ENCODE data around the gene ICAM1.

Gene ICAM1

DNA sequence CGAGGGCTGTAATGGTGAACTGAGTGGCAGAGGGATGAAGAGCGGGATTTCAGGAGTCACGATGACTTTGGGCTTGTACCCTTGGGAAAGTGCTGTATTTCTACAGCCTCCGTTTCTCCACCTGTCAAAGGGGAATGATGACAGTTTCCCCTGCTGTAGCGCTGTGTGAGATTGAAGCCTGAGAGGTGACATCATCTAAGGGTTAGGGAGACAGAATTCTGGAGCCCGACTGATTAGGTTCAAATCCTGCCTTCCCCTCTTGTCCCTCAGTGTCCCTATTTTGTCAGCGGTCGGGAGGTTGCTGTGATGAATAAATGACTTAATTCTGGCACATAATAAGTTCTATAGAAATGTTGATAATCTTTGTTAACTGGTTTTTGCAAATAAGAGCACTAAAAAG lies 18.2 kb upstream of the ICAM1 start:
- Histone ChIP-seq H2AFZ (ENCODE audit: low read depth, low read length) (peak overlapping the region; percentile 79), H3K4me3 (ENCODE audit: low read length) (peak overlapping the region; percentile 73), H3K27me3 (ENCODE audit: insufficient read depth, low read length) (no peaks in the 10 kb centered on the region), H3K4me1 (ENCODE audit: insufficient read depth, low read length) (peaks cover 6% of the 10 kb centered on the region), H3K9me3 (ENCODE audit: low read length) (no peaks in the 10 kb centered on the region), H3K36me3 (ENCODE audit: insufficient read depth, low read length) (peaks cover 33% of the 10 kb centered on the region)

GRCh38 chr19:10254244-10254643 lies 16.7 kb upstream of the ICAM1 start:
- Histone ChIP-seq H3K36me3 (ENCODE audit: insufficient read depth, low read length) (peaks cover 42% of the 10 kb centered on the region), H3K9me3 (ENCODE audit: low read length) (no peaks in the 10 kb centered on the region), H3K27me3 (ENCODE audit: insufficient read depth, low read length) (no peaks in the 10 kb centered on the region), H3K4me1 (ENCODE audit: insufficient read depth, low read length) (peaks cover 8% of the 10 kb centered on the region), H3K4me3 (ENCODE audit: low read length) (no peak overlapping the region), H2AFZ (ENCODE audit: low read depth, low read length) (no peak overlapping the region)

- Histone ChIP-seq H3K4me1 (ENCODE audit: insufficient read depth, low read length) (peaks cover 8% of the 10 kb centered on the region), H2AFZ (ENCODE audit: low read depth, low read length) (no peak overlapping the region), H3K4me3 (ENCODE audit: low read length) (no peak overlapping the region), H3K36me3 (ENCODE audit: insufficient read depth, low read length) (peaks cover 44% of the 10 kb centered on the region), H3K9me3 (ENCODE audit: low read length) (no peaks in the 10 kb centered on the region), H3K27me3 (ENCODE audit: insufficient read depth, low read length) (no peaks in the 10 kb centered on the region)
These were observed 15.6 kb upstream of the ICAM1 start for GRCh38 chr19:10255358-10255757.

DNA sequence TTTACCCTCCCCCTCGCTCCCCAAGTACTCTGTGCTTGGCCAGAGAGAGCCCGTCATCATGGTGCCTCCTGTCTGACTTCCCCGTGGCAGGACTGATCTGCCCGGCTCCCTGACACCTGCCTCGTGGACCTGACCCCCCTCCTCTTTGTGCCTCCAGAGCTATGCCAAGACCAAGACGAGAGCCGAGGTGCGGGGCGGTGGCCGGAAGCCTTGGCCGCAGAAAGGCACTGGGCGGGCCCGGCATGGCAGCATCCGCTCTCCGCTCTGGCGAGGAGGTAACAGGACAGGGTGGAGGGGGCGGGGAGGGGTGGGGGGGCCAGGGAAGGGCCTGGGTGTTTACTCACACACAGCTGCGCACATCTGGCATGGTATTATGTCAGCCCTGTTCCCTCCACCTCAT lies 14.4 kb upstream of the ICAM1 start:
- no peak overlapping the region for H3K4me3 ChIP-seq (ENCODE audit: low read length)

DNA sequence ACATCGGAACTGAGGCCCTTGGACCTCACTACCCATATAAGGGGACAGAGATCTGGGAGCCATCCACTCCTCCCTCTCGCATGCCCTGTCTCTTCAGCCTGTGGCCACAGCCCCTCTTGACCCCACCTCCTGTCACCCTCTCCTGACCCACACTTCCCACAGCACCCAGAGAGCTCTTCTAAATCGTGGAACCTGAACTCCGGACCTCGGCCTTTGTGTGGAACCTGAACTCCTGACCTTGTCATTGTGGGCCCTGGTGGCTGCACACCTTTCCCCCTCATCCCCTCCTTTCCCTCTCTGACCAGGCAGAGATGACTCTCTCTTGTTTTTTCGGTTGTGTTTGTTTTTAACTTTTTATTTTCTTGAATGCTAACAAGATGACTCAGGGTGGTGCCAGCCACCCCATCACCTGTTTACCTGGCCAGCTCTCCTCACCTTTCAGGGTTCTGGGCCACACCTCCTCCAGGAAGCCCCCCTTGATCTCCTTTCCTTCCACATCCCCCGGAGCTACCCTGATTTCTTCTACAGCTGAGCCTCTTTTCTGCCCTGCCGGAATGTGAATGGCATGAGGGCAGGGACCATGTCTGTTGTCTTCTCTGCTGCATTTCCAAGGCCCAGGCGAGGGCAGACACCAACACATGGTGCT lies 13.8 kb upstream of the ICAM1 start:
- Histone ChIP-seq H3K4me1 (ENCODE audit: insufficient read depth, low read length) (peaks cover 8% of the 10 kb centered on the region), H3K36me3 (ENCODE audit: insufficient read depth, low read length) (peaks cover 44% of the 10 kb centered on the region), H2AFZ (ENCODE audit: low read depth, low read length) (no peak overlapping the region), H3K27me3 (ENCODE audit: insufficient read depth, low read length) (no peaks in the 10 kb centered on the region), H3K4me3 (ENCODE audit: low read length) (no peak overlapping the region), H3K9me3 (ENCODE audit: low read length) (no peaks in the 10 kb centered on the region)

More for the DNA sequence above, 14.4 kb upstream of the ICAM1 start:
- Histone ChIP-seq H3K36me3 (ENCODE audit: insufficient read depth, low read length) (peaks cover 44% of the 10 kb centered on the region), H3K27me3 (ENCODE audit: insufficient read depth, low read length) (no peaks in the 10 kb centered on the region), H2AFZ (ENCODE audit: low read depth, low read length) (no peak overlapping the region), H3K9me3 (ENCODE audit: low read length) (no peaks in the 10 kb centered on the region), H3K4me1 (ENCODE audit: insufficient read depth, low read length) (peaks cover 8% of the 10 kb centered on the region)

DNA sequence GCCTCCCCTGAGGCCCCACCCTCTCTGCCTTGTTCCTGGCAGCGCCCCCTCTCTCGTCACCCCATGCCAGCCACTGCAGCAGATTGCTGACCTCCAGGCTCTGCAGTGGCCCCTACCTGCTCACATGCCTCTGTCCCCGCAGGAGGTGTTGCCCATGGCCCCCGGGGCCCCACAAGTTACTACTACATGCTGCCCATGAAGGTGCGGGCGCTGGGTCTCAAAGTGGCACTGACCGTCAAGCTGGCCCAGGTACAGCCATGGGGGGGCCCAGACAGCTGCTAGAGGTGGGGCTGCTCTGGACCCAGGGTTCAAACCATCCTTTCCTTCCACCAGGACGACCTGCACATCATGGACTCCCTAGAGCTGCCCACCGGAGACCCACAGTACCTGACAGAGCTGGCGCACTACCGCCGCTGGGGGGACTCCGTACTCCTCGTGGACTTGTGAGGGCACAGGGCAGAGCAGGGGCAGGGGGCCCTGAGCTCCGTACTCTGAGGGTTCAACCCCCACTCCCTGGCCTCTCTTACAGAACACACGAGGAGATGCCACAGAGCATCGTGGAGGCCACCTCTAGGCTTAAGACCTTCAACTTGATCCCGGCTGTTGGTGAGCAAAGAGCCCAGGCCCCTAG lies 12.7 kb upstream of the ICAM1 start:
- no peaks in the 10 kb centered on the region for H3K9me3 ChIP-seq (ENCODE audit: low read length)
- H3K4me3 ChIP-seq (ENCODE audit: low read length): no peak overlapping the region
- H3K36me3 ChIP-seq (ENCODE audit: insufficient read depth, low read length): peaks cover 44% of the 10 kb centered on the region
- no peaks in the 10 kb centered on the region for H3K27me3 ChIP-seq (ENCODE audit: insufficient read depth, low read length)
- H3K4me1 ChIP-seq (ENCODE audit: insufficient read depth, low read length): peaks cover 2% of the 10 kb centered on the region
- H2AFZ ChIP-seq (ENCODE audit: low read depth, low read length): no peak overlapping the region

- no peak overlapping the region for H2AFZ ChIP-seq (ENCODE audit: low read depth, low read length)
- H3K36me3 ChIP-seq (ENCODE audit: insufficient read depth, low read length): peaks cover 38% of the 10 kb centered on the region
- no peaks in the 10 kb centered on the region for H3K27me3 ChIP-seq (ENCODE audit: insufficient read depth, low read length)
- H3K9me3 ChIP-seq (ENCODE audit: low read length): no peaks in the 10 kb centered on the region
- H3K4me1 ChIP-seq (ENCODE audit: insufficient read depth, low read length): peaks cover 2% of the 10 kb centered on the region
- no peak overlapping the region for H3K4me3 ChIP-seq (ENCODE audit: low read length)
These were observed 11.6 kb upstream of the ICAM1 start for GRCh38 chr19:10259162-10259905.

GRCh38 chr19:10260141-10260584 lies 10.8 kb upstream of the ICAM1 start:
- Histone ChIP-seq H3K9me3 (ENCODE audit: low read length) (no peaks in the 10 kb centered on the region), H3K4me3 (ENCODE audit: low read length) (no peak overlapping the region), H3K36me3 (ENCODE audit: insufficient read depth, low read length) (peaks cover 33% of the 10 kb centered on the region), H2AFZ (ENCODE audit: low read depth, low read length) (no peak overlapping the region), H3K27me3 (ENCODE audit: insufficient read depth, low read length) (no peaks in the 10 kb centered on the region), H3K4me1 (ENCODE audit: insufficient read depth, low read length) (peaks cover 2% of the 10 kb centered on the region)

GRCh38 chr19:10262771-10263170 lies 8.1 kb upstream of the ICAM1 start:
- H3K36me3 ChIP-seq (ENCODE audit: insufficient read depth, low read length): peaks cover 10% of the 10 kb centered on the region
- H2AFZ ChIP-seq (ENCODE audit: low read depth, low read length): no peak overlapping the region
- H3K4me3 ChIP-seq (ENCODE audit: low read length): no peak overlapping the region
- H3K4me1 ChIP-seq (ENCODE audit: insufficient read depth, low read length): peaks cover 2% of the 10 kb centered on the region
- H3K27me3 ChIP-seq (ENCODE audit: insufficient read depth, low read length): no peaks in the 10 kb centered on the region
- no peaks in the 10 kb centered on the region for H3K9me3 ChIP-seq (ENCODE audit: low read length)

DNA sequence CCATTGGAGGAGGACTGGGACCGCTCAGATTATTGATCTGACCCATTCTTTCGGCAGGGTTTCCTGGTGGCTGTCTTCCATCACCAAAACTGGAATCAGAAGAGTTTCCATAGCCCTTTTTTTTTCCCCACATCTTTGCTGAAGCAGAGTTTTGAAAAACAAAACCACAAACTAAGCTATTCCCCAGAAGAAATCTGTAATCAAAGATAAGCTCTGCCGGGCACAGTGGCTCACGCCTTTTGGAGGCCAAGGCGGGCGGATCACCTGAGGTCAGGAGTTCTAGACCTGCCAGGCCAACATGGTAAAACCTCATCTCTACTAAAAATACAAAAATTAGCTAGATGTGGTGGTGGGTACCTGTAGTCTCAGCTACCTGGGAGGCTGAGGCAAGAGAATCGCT lies 4.2 kb upstream of the ICAM1 start:
- Histone ChIP-seq H3K4me1 (ENCODE audit: insufficient read depth, low read length) (peaks cover 12% of the 10 kb centered on the region), H3K4me3 (ENCODE audit: low read length) (no peak overlapping the region), H3K9me3 (ENCODE audit: low read length) (no peaks in the 10 kb centered on the region), H2AFZ (ENCODE audit: low read depth, low read length) (no peak overlapping the region), H3K27me3 (ENCODE audit: insufficient read depth, low read length) (no peaks in the 10 kb centered on the region), H3K36me3 (ENCODE audit: insufficient read depth, low read length) (no peaks in the 10 kb centered on the region)

DNA sequence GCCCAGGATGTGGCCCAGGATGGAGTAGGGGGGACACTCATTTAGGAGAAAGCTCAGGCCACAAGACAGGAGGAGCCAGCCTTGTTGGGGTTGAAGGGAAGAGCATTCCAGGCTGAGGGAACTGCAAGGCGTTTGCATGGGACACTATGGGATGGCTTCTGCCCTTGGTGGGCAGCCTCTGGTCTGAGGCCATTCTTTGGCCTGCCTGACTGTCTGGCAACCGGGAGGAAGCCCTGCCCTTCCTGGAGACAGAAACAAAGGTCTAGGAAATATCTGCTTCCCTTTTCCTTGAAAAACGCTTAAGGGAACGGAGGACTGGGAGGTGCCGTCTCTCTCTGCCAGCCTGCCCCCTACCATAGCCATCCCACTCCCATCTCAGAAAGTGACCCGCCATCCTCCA lies 2.8 kb upstream of the ICAM1 start:
- H2AFZ ChIP-seq (ENCODE audit: low read depth, low read length): no peak overlapping the region
- H3K4me1 ChIP-seq (ENCODE audit: insufficient read depth, low read length): peaks cover 12% of the 10 kb centered on the region
- no peaks in the 10 kb centered on the region for H3K36me3 ChIP-seq (ENCODE audit: insufficient read depth, low read length)
- no peak overlapping the region for H3K4me3 ChIP-seq (ENCODE audit: low read length)
- H3K9me3 ChIP-seq (ENCODE audit: low read length): no peaks in the 10 kb centered on the region
- no peaks in the 10 kb centered on the region for H3K27me3 ChIP-seq (ENCODE audit: insufficient read depth, low read length)

GRCh38 chr19:10269333-10270179 lies 1.4 kb upstream of the ICAM1 start:
- H3K9me3 ChIP-seq (ENCODE audit: low read length): no peaks in the 10 kb centered on the region
- H3K36me3 ChIP-seq (ENCODE audit: insufficient read depth, low read length): no peaks in the 10 kb centered on the region
- H2AFZ ChIP-seq (ENCODE audit: low read depth, low read length): peak overlapping the region; percentile 43
- peaks cover 12% of the 10 kb centered on the region for H3K4me1 ChIP-seq (ENCODE audit: insufficient read depth, low read length)
- H3K27me3 ChIP-seq (ENCODE audit: insufficient read depth, low read length): no peaks in the 10 kb centered on the region
- H3K4me3 ChIP-seq (ENCODE audit: low read length): peak overlapping the region; percentile 20
